GM12878 (cell line): ENCODE results near the gene ZBED4. TPM values are rescaled to one million over a fixed set of nuclear protein-coding genes. Genes with fewer than 3 reads are reported as not detected.

Experiments used
- ATAC-seq: fragments of 200-7000 bp; cut with Tn5 transposase; 3 replicates; pipeline ENCODE4 v1.9.1; 2020; ENCODE audit warnings: mild to moderate bottlenecking, moderate library complexity
- BruUV-seq: library from RNA; stranded (reverse); fragments of 400-500 nt; replicated peaks from 2 replicates; lab custom pipeline; 2021; lab: Mats Ljungman, UMichigan
- CTCF ChIA-PET: fragments of 300-600 bp; sonication (Branson Sonifier 250); formaldehyde crosslinking; extraction: SDS; loops from one replicate; lab custom pipeline; 2021; ENCODE audit warnings: inconsistent platforms; lab: Yijun Ruan, JAX
- POLR2A ChIA-PET: fragments of 350-600 bp; formaldehyde crosslinking; extraction: SDS; loops from one replicate; lab custom pipeline; 2021; ENCODE audit warnings: inconsistent platforms; lab: Charles Lee
- RAD21 ChIA-PET: fragments of 300-600 bp; sonication (Branson Sonifier 250); formaldehyde crosslinking; loops from one replicate; lab custom pipeline; 2023; ENCODE audit warnings: antibody characterized with exemption; ENCODE audit not compliant: unreplicated experiment; lab: Charles Lee
- SMC1A ChIA-PET: fragments of 300-600 bp; sonication (Branson Sonifier 250); formaldehyde crosslinking; loops from one replicate; lab custom pipeline; 2023; ENCODE audit not compliant: unreplicated experiment, uncharacterized antibody; lab: Charles Lee
- DNase-seq: peaks from one replicate; pipeline ENCODE4 v3.0.0-alpha.2; 2011; ENCODE audit warnings: low read depth, low spot score
- FAIRE-seq: peaks from 3 replicates; lab custom pipeline; 2011; peaks lifted over from hg19 to GRCh38; lab: Jason Lieb, UNC
- H2AFZ ChIP-seq: 2 replicates; pipeline ENCODE4 v1.6.0; 2011; ENCODE audit warnings: low read depth, low read length, control low read depth; ENCODE audit not compliant: control insufficient read depth
- H3K27ac ChIP-seq: 2 replicates; pipeline ENCODE4 v1.5.1; 2011; ENCODE audit warnings: control low read depth; ENCODE audit not compliant: control insufficient read depth, insufficient read depth
- H3K27me3 ChIP-seq, 2 experiments: replicated peaks in 1 of 2; 2 replicates each; pipeline versions ENCODE4 v1.6.0 to v1.6.1; 2011; ENCODE audit warnings: low read length in 1 of 2; ENCODE audit not compliant: control insufficient read depth in 2 of 2, insufficient read depth in 2 of 2
- H3K36me3 ChIP-seq, 2 experiments: 2 replicates each; pipeline ENCODE4 v1.5.1; 2011; ENCODE audit warnings: low read length in 1 of 2; ENCODE audit not compliant: control insufficient read depth in 2 of 2, insufficient read depth in 2 of 2
- H3K4me1 ChIP-seq: 2 replicates; pipeline ENCODE4 v1.6.1; 2011; ENCODE audit warnings: mild to moderate bottlenecking, low read length, moderate library complexity, mixed read lengths; ENCODE audit not compliant: control insufficient read depth, insufficient read depth
- H3K4me2 ChIP-seq: 2 replicates; pipeline ENCODE4 v1.6.0; 2011; ENCODE audit warnings: control low read depth; ENCODE audit not compliant: control insufficient read depth, insufficient read depth
- H3K4me3 ChIP-seq: fragments of 200-600 bp; sonication (generic); 2 replicates; pipeline ENCODE4 v1.5.1; 2016
- H3K79me2 ChIP-seq: 2 replicates; pipeline ENCODE4 v1.6.0; 2011; ENCODE audit warnings: low read length; ENCODE audit not compliant: control insufficient read depth, insufficient read depth
- H3K9ac ChIP-seq: 2 replicates; pipeline ENCODE4 v1.8.0; 2011; ENCODE audit warnings: low read length, control low read depth, mixed read lengths; ENCODE audit not compliant: control insufficient read depth, insufficient read depth
- H3K9me3 ChIP-seq: replicated peaks from 3 replicates; pipeline ENCODE4 v1.5.1; 2011; ENCODE audit warnings: mild to moderate bottlenecking, low read length; ENCODE audit not compliant: control insufficient read depth, insufficient read depth
- H4K20me1 ChIP-seq: 2 replicates; pipeline ENCODE4 v1.6.0; 2011; ENCODE audit not compliant: control insufficient read depth, insufficient read depth
- BHLHE40 ChIP-seq, 2 experiments: fragments of 450-650 bp in 1 of 2; IDR thresholded peaks; 2 replicates each; pipeline ENCODE4 v1.6.1; 2011 to 2017; ENCODE audit warnings: low read depth in 2 of 2, borderline replicate concordance in 1 of 2, improper control_type of control experiment in 1 of 2, low read length in 1 of 2, mild to moderate bottlenecking in 1 of 2
- MEF2B ChIP-seq: fragments of 450-650 bp; IDR thresholded peaks from 2 replicates; pipeline ENCODE4 v1.6.1; 2018; ENCODE audit warnings: mild to moderate bottlenecking, moderate library complexity; ENCODE audit not compliant: partially characterized antibody, poor library complexity, severe bottlenecking
- PRDM15 ChIP-seq: fragments of 450-650 bp; formaldehyde crosslinking; IDR thresholded peaks from 2 replicates; pipeline ENCODE4 v1.4.0; 2020; ENCODE audit warnings: mild to moderate bottlenecking, moderate library complexity
- SREBF2 ChIP-seq: IDR thresholded peaks from 2 replicates; pipeline ENCODE4 v1.6.1; 2012; ENCODE audit warnings: mild to moderate bottlenecking, low read length
- YY1 ChIP-seq: IDR thresholded peaks from 2 replicates; pipeline ENCODE4 v1.6.1; 2011; ENCODE audit warnings: low read depth, mild to moderate bottlenecking, low read length
- ZNF207 ChIP-seq: fragments of 450-650 bp; IDR thresholded peaks from 2 replicates; pipeline ENCODE4 v1.6.1; 2014; ENCODE audit warnings: antibody characterized with exemption, mild to moderate bottlenecking, borderline replicate concordance
- WGBS: methylation state at CpG from one replicate; pipeline ENCODE4 v1.1.6; 2016; ENCODE audit warnings: low lambda C conversion rate; ENCODE audit not compliant: insufficient replicate concordance, insufficient coverage; ENCODE audit errors: missing lambda C conversion rate; 5-methylcytosine and 5-hydroxymethylcytosine counted together
- in situ Hi-C: fragments of 300-500 bp; cut with MboI; formaldehyde crosslinking; loops from 9 replicates; pipeline ENCODE4 v1.14.3; 2018; ENCODE audit warnings: mixed read lengths
- intact Hi-C: fragments of 100-400 bp; cut with micrococcal nuclease; formaldehyde crosslinking; loops from one replicate; pipeline ENCODE4 v1.14.2; 2022; ENCODE audit not compliant: unreplicated experiment
- polyA plus RNA-seq, 11 experiments: library from polyadenylated mRNA; depleted of rRNA in 4 of 11; unstranded in 6 of 11; stranded (reverse) in 5 of 11; fragments of >200 nt; fragmentation: Nextera tagmentation in 4 of 11; fragmentation: Illumina TruSeq in 1 of 11; extraction: Ambion mirVana in 4 of 11; extraction: Trizol in 1 of 11; gene quantifications; 1 replicate in 1 of 11; 2 replicates in 10 of 11; pipeline versions ENCODE4 v1.2.1 to v1.2.3, GENCODE V29; 2011 to 2016; ENCODE audit warnings: inconsistent platforms in 2 of 11, missing spikeins in 2 of 11, low read depth in 1 of 11
- total RNA-seq, 4 experiments: library from RNA; depleted of rRNA in 3 of 4; stranded (reverse); fragments of >200 nt in 3 of 4; fragmentation: Illumina TruSeq in 1 of 4; extraction: Trizol in 1 of 4; gene quantifications; 2 replicates each; pipeline versions ENCODE4 v1.2.1 to v1.2.3, GENCODE V29; 2013 to 2021

Gene ZBED4
- total and polyA plus RNA-seq, 10 of the 15 experiments (the other 5 are each of a cell fraction or from before 2014, with no cell fraction given) = 2.3 to 21.6 (median 12.8) TPM

GRCh38 chr22:49936973-49937757, 83.5 kb downstream of the ZBED4 start:
- peaks cover 7% of the 10 kb centered on the region for H3K79me2 ChIP-seq
- intact Hi-C loops = loop anchor here (10.0 kb wide), 1 partner anchor 258 kb away; no protein-coding TSS in a partner anchor
- no peaks in the 10 kb centered on the region for H3K36me3 ChIP-seq
- ChIA-PET CTCF (interaction anchor here (1.2 to 1.4 kb wide), 4 partner anchors 8 to 40 kb away, joined by 4 to 5 read pairs (median 4); no protein-coding TSS in a partner anchor), SMC1A (no interaction called here), POLR2A (interaction anchor here (1.2 to 1.8 kb wide), 4 partner anchors 15 to 30 kb away, joined by 3 to 15 read pairs (median 6); partner anchors contain the start of gene PIM3), RAD21 (interaction anchor here (1.7 kb wide), 1 partner anchor 25 kb away, joined by 15 read pairs; no protein-coding TSS in a partner anchor)
- ATAC-seq (no peak), DNase-seq (no peak), FAIRE-seq (no peak)
- no TSS peak for BruUV-seq
- in situ Hi-C loops = no loop called here
- no peaks in the 10 kb centered on the region for H3K9me3 ChIP-seq
- TF ChIP-seq SREBF2 (no peak), YY1 (no peak), MEF2B (no peak), BHLHE40 (IDR thresholded peaks at IDR 0.05; ENCODE audit: borderline replicate concordance in 1 of 2, low read depth in 2 of 2, low read length in 1 of 2) (peak in 1 of 2 experiments; percentile 44; a peak in 1 of 4 replicates), PRDM15 (CRISPR knock-in tag) (no peak), ZNF207 (no peak)
- H3K27me3 ChIP-seq = no peaks in the 10 kb centered on the region
- WGBS = 55% methylated on average over 21 of the region's 21 CpGs
- H3K27ac ChIP-seq = no peak overlapping the region
- H3K4me3 ChIP-seq = no peak overlapping the region
- no peak overlapping the region for H2AFZ ChIP-seq
- peak overlapping the region; percentile 61 for H3K9ac ChIP-seq
- peak overlapping the region; percentile 77; the same call in 1 of the 2 replicates for H3K4me2 ChIP-seq
- peaks cover 37% of the 10 kb centered on the region for H3K4me1 ChIP-seq
- no peaks in the 10 kb centered on the region for H4K20me1 ChIP-seq
